Midbrain (tissue), 1 donor: ENCODE results near the gene NBAS.

ENCODE experiments used
- DNase-seq: peaks from one replicate; lab custom pipeline; 2025; lab: John Stamatoyannopoulos, UW

Gene NBAS

GRCh38 chr2:15205562-15205961, 355.6 kb downstream of the NBAS start:
- DNase-seq: no peak

GRCh38 chr2:15201009-15201408, 360.1 kb downstream of the NBAS start:
- DNase-seq: no peak

GRCh38 chr2:15200581-15200980, 360.6 kb downstream of the NBAS start:
- no peak for DNase-seq

- DNase-seq: no peak
These were observed 363.1 kb downstream of the NBAS start for GRCh38 chr2:15198051-15198450.

GRCh38 chr2:15195813-15196212, 365.3 kb downstream of the NBAS start:
- DNase-seq: no peak

- no peak for DNase-seq
These were observed 369.3 kb downstream of the NBAS start for GRCh38 chr2:15191789-15192188.

- DNase-seq: no peak
These were observed 371.9 kb downstream of the NBAS start for GRCh38 chr2:15189216-15189615.

- DNase-seq: no peak
These were observed 373.4 kb downstream of the NBAS start for GRCh38 chr2:15187702-15188101.

- no peak for DNase-seq
These were observed 375.0 kb downstream of the NBAS start for GRCh38 chr2:15186118-15186517.

GRCh38 chr2:15184491-15184890, 376.6 kb downstream of the NBAS start:
- DNase-seq: no peak

GRCh38 chr2:15182275-15182674, 378.9 kb downstream of the NBAS start:
- no peak for DNase-seq

GRCh38 chr2:15181092-15181745, 379.9 kb downstream of the NBAS start:
- DNase-seq: no peak

- no peak for DNase-seq
These were observed 380.8 kb downstream of the NBAS start for GRCh38 chr2:15180379-15180778.

- DNase-seq: no peak
These were observed 382.2 kb downstream of the NBAS start for GRCh38 chr2:15178946-15179345.

GRCh38 chr2:15177103-15177502, 384.0 kb downstream of the NBAS start:
- no peak for DNase-seq

- no peak for DNase-seq
These were observed 384.5 kb downstream of the NBAS start for GRCh38 chr2:15176604-15177003.

- DNase-seq: no peak
These were observed 386.6 kb downstream of the NBAS start for GRCh38 chr2:15174567-15174966.

- no peak for DNase-seq
These were observed 387.6 kb downstream of the NBAS start for GRCh38 chr2:15173501-15173900.

GRCh38 chr2:15172825-15173224, 388.3 kb downstream of the NBAS start:
- DNase-seq: no peak

- no peak for DNase-seq
These were observed 390.9 kb downstream of the NBAS start for GRCh38 chr2:15170070-15170775.

- no peak for DNase-seq
These were observed 391.6 kb downstream of the NBAS start for GRCh38 chr2:15169326-15170069.

GRCh38 chr2:15168116-15168515, 393.0 kb downstream of the NBAS start:
- no peak for DNase-seq

GRCh38 chr2:15166878-15167277, 394.3 kb downstream of the NBAS start:
- no peak for DNase-seq
